ENCODE measurements around the gene ZNF181. TPM values are rescaled to one million over a fixed set of nuclear protein-coding genes. Genes with fewer than 3 reads are reported as not detected.
"Not testable (repeated sequence)": the region's sequence is repeated elsewhere in the genome, so short reads cannot be mapped to it uniquely, and the experiment has no call there.

Gene ZNF181
- total RNA-seq = 10 to 100 TPM in 1 of 6 experiments, 1 to 10 TPM in 5; 5.3 to 10.1 (median 8.0) TPM
- long read RNA-seq, partial matches to known transcripts = 0 of 4 reads
- long read RNA-seq, other reads (novel, unspliced or antisense) = 3 of 4 reads

GRCh38 chr19:34733746-34734536 is at the start of gene ZNF181:
Gene ZNF181, plus strand, starts transcription at chr19:34734243. Its CDS starts 795 bp downstream, at chr19:34735038.
- H3K27ac ChIP-seq = peak within 1 kb of the TSS; percentile 95 to 98 (median 98)
- intact Hi-C loops (cut with DNase I) = no loop called here
- H3K36me3 ChIP-seq = peaks cover 0 to 7% (median 1%) of the 10 kb centered on the region in 4 donors
- peak within 1 kb of the TSS; percentile 81 to 88 (median 85) for H3K4me3 ChIP-seq
- DNase-seq (peak; percentile 90 to 94 (median 93)), ATAC-seq (peak; percentile 92 to 93 (median 92))
- H3K4me1 ChIP-seq = peaks cover 0 to 14% (median 0%) of the 10 kb centered on the region in 4 donors
- no peaks in the 10 kb centered on the region for H3K27me3 ChIP-seq
- WGBS (ENCODE audit: insufficient coverage, low coverage, low lambda C conversion rate, missing lambda C conversion rate) = 0% methylated on average over 19 of the region's 67 CpGs
- peak in 1 of 4 donors; percentile 3 for TF ChIP-seq CTCF (IDR thresholded peaks at IDR 0.05)
- peak; percentile 82 for TF ChIP-seq POLR2A (IDR thresholded peaks at IDR 0.05)
- H3K9me3 ChIP-seq = peaks cover 0 to 12% (median 0%) of the 10 kb centered on the region in 4 donors

- 100% methylated on average over 5 of the region's 5 CpGs for WGBS (ENCODE audit: insufficient coverage, low coverage, low lambda C conversion rate, missing lambda C conversion rate)
- ATAC-seq; H3K27me3 ChIP-seq; H3K4me3 ChIP-seq; DNase-seq; intact Hi-C loops (cut with DNase I); H3K27ac ChIP-seq; H3K4me1 ChIP-seq: not testable (repeated sequence)
- Histone ChIP-seq H3K36me3 (peaks cover 0 to 30% (median 20%) of the 10 kb centered on the region in 4 donors), H3K9me3 (peaks cover 0 to 16% (median 12%) of the 10 kb centered on the region in 4 donors)
These were observed 48.8 kb upstream of the ZNF181 start for GRCh38 chr19:34685266-34685665.

GRCh38 chr19:34686455-34686854 is 47.6 kb upstream of the ZNF181 start:
- TF ChIP-seq CTCF (IDR thresholded peaks at IDR 0.05) (no peak), POLR2A (IDR thresholded peaks at IDR 0.05) (no peak)
- H3K4me3 ChIP-seq = no peak overlapping the region
- peaks cover 0 to 12% (median 6%) of the 10 kb centered on the region in 4 donors for H3K9me3 ChIP-seq
- no peaks in the 10 kb centered on the region for H3K27me3 ChIP-seq
- WGBS (ENCODE audit: insufficient coverage, low coverage, low lambda C conversion rate, missing lambda C conversion rate) = 93% methylated on average over 5 of the region's 5 CpGs
- no peaks in the 10 kb centered on the region for H3K4me1 ChIP-seq
- H3K36me3 ChIP-seq = peaks cover 0 to 25% (median 16%) of the 10 kb centered on the region in 4 donors
- DNase-seq (no peak), ATAC-seq (no peak)
- intact Hi-C loops (cut with DNase I) = no loop called here
- no peak overlapping the region for H3K27ac ChIP-seq

- peak in 2 of 4 donors; percentile 38 to 68 for ATAC-seq
- peak in 1 of 3 donors; percentile 52 for DNase-seq
- TF ChIP-seq POLR2A (IDR thresholded peaks at IDR 0.05) (no peak), CTCF (IDR thresholded peaks at IDR 0.05) (no peak)
- H3K27me3 ChIP-seq = no peaks in the 10 kb centered on the region
- no peak overlapping the region for H3K27ac ChIP-seq
- H3K36me3 ChIP-seq = peaks cover 0 to 24% (median 12%) of the 10 kb centered on the region in 4 donors
- no peak overlapping the region for H3K4me3 ChIP-seq
- WGBS (ENCODE audit: insufficient coverage, low coverage, low lambda C conversion rate, missing lambda C conversion rate) = 44% methylated on average over 2 of the region's 2 CpGs
- intact Hi-C loops (cut with DNase I) = no loop called here
- no peaks in the 10 kb centered on the region for H3K4me1 ChIP-seq
- peaks cover 0 to 11% (median 6%) of the 10 kb centered on the region in 4 donors for H3K9me3 ChIP-seq
These were observed 46.7 kb upstream of the ZNF181 start for GRCh38 chr19:34687348-34687747.

- intact Hi-C loops (cut with DNase I) = no loop called here
- peaks cover 0 to 11% (median 6%) of the 10 kb centered on the region in 4 donors for H3K9me3 ChIP-seq
These were observed 45.5 kb upstream of the ZNF181 start for GRCh38 chr19:34688592-34688991.

More at GRCh38 chr19:34688592-34688991, 45.5 kb upstream of the ZNF181 start:
- TF ChIP-seq CTCF (IDR thresholded peaks at IDR 0.05) (no peak), POLR2A (IDR thresholded peaks at IDR 0.05) (no peak)
- peaks cover 0 to 12% (median 2%) of the 10 kb centered on the region in 4 donors for H3K36me3 ChIP-seq
- DNase-seq = no peak
- no peak for ATAC-seq
- H3K4me3 ChIP-seq = no peak overlapping the region
- no peaks in the 10 kb centered on the region for H3K4me1 ChIP-seq
- H3K27me3 ChIP-seq = no peaks in the 10 kb centered on the region
- no peak overlapping the region for H3K27ac ChIP-seq
- 82% methylated on average over 1 of the region's 1 CpG for WGBS (ENCODE audit: insufficient coverage, low coverage, low lambda C conversion rate, missing lambda C conversion rate)
